GM12865 (cell line): ENCODE measurements around the gene AMELX.

Source experiments
- DNase-seq: peaks from one replicate; pipeline ENCODE4 v3.0.0; 2010; ENCODE audit warnings: low read depth
- H3K4me3 ChIP-seq: 2 replicates; pipeline ENCODE4 v1.5.1; 2011; ENCODE audit warnings: mild to moderate bottlenecking, low read depth, low read length, control low read depth
- TF ChIP-seq, protein P1 (sequence below): IDR thresholded peaks from 2 replicates; pipeline ENCODE4 v1.5.1; 2011; ENCODE audit warnings: low read length, control low read depth, low read depth, inconsistent platforms; ENCODE audit not compliant: insufficient read depth; ENCODE audit errors: missing control alignments

Gene AMELX

GRCh38 chrX:11328134-11328533, 34.9 kb downstream of the AMELX start:
- TF ChIP-seq, protein P1, sequence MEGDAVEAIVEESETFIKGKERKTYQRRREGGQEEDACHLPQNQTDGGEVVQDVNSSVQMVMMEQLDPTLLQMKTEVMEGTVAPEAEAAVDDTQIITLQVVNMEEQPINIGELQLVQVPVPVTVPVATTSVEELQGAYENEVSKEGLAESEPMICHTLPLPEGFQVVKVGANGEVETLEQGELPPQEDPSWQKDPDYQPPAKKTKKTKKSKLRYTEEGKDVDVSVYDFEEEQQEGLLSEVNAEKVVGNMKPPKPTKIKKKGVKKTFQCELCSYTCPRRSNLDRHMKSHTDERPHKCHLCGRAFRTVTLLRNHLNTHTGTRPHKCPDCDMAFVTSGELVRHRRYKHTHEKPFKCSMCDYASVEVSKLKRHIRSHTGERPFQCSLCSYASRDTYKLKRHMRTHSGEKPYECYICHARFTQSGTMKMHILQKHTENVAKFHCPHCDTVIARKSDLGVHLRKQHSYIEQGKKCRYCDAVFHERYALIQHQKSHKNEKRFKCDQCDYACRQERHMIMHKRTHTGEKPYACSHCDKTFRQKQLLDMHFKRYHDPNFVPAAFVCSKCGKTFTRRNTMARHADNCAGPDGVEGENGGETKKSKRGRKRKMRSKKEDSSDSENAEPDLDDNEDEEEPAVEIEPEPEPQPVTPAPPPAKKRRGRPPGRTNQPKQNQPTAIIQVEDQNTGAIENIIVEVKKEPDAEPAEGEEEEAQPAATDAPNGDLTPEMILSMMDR: no peak

DNA sequence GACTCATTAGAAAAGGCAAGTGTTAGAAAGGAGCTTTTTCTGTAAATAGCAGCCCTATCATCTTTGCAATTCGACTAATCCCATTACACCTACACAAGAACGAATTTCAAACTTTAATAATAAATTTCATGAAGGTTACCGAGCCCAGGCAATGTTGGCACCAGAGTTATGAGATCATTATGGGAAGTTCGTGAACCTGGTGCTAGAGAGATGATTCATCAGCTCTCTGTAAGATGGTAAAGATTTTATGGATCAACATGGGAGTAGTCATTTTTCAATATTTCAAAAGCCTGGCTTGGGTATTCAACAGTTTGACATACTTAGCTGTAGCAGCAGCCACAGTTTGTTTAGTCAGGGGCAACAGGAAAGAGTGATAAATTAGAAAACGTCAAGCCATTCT, 35.8 kb downstream of the AMELX start:
- H3K4me3 ChIP-seq: no peak overlapping the region
- TF ChIP-seq, protein P1: no peak
- DNase-seq: no peak

More at GRCh38 chrX:11328134-11328533, 34.9 kb downstream of the AMELX start:
- no peak overlapping the region for H3K4me3 ChIP-seq
- DNase-seq: no peak

DNA sequence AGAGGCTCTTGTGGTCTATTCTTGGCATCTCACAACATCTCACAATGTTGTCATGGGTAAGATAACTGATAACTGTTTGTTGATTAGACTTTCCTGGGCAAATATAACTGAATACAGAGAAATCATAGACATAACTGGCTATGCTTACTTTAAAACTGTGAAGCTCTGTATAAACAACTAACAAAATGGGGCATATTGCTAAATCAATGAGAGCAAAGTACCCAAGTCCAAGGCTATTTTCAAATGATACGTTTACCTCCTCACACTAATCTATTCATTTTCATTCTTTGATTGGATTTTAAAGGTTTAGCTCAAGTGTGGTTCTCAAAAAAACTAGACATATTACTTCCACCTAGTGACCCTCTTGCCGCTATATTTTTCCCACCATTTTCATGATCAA, 38.6 kb downstream of the AMELX start:
- TF ChIP-seq, protein P1: no peak
- H3K4me3 ChIP-seq: no peak overlapping the region
- no peak for DNase-seq

DNA sequence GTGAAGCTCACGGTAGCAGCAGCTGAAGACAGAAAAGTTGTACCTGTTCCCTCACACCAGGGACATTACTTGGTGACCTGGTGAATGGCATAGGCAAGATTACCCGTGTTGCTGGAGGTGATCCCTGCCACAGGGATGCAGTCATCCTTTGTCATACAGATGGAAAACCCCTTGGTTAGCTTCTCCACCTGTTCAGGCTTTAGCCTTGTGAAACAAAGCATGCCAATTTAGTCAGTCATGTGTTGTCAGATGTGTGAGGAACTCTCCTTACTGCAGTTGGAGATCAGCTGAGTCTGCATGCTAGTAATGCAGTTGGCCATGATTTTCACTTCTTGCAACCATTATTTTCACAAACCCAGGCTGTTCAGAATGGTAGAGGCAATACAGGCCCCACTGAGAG, 41.0 kb downstream of the AMELX start:
- TF ChIP-seq, protein P1: no peak
- no peak for DNase-seq

GRCh38 chrX:11336201-11336600, 43.0 kb downstream of the AMELX start:
- no peak overlapping the region for H3K4me3 ChIP-seq
- DNase-seq: no peak
- TF ChIP-seq, protein P1: no peak

More for the DNA sequence above, 41.0 kb downstream of the AMELX start:
- no peak overlapping the region for H3K4me3 ChIP-seq

DNA sequence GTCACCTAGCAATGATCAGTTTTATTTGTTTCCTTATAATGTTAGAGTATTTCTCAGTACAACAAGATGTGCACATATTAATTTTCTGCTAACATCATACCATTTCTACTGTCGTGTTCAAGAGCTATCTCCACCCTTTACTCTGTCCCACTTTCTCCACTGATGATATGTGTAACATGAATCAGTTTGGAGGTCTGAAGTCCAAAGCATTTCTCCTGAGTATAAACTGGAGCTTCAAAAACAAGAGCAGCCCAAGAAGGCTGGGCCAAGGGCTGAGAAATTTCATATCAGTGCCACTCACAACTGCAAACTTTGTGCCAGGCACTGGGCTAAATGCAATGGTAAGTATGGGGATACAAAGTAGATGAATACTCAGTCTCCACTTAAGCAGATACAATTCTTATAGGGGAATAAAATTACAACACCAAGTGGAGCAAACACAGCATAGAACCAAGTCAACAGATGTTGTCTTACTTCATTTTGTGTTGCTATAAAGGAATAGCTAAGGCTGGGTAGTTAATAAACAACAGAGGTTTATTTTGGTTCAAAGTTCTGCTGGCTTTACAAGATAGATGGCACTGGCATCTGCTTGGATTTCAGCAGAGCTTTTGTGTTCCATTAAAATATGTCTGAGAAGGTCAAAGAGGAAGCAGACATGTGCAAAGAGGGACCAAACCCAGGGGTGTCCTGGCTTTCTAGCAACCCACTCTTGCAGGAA, 44.2 kb downstream of the AMELX start:
- TF ChIP-seq, protein P1: no peak
- DNase-seq: no peak
- no peak overlapping the region for H3K4me3 ChIP-seq
